Activated T-helper 1 cell treated with Interleukin-2 at 50 U/mL for 16 hours (primary cell): ENCODE measurements around the gene PRKAG2.

Experiments used
- DNase-seq: peaks from one replicate; pipeline ENCODE4 v3.0.0-alpha.2; 2020; ENCODE audit warnings: low read depth

PRKAG2 gene

GRCh38 chr7:151866028-151866427 lies 10.9 kb downstream of the PRKAG2 start:
- DNase-seq = no peak

GRCh38 chr7:151865070-151865670 lies 11.7 kb downstream of the PRKAG2 start:
- DNase-seq = no peak

GRCh38 chr7:151864561-151864960 lies 12.4 kb downstream of the PRKAG2 start:
- DNase-seq = no peak

- no peak for DNase-seq
Observed at GRCh38 chr7:151864081-151864480, 12.8 kb downstream of the PRKAG2 start.

- DNase-seq = no peak
Observed at GRCh38 chr7:151863386-151864079, 13.4 kb downstream of the PRKAG2 start.

DNA sequence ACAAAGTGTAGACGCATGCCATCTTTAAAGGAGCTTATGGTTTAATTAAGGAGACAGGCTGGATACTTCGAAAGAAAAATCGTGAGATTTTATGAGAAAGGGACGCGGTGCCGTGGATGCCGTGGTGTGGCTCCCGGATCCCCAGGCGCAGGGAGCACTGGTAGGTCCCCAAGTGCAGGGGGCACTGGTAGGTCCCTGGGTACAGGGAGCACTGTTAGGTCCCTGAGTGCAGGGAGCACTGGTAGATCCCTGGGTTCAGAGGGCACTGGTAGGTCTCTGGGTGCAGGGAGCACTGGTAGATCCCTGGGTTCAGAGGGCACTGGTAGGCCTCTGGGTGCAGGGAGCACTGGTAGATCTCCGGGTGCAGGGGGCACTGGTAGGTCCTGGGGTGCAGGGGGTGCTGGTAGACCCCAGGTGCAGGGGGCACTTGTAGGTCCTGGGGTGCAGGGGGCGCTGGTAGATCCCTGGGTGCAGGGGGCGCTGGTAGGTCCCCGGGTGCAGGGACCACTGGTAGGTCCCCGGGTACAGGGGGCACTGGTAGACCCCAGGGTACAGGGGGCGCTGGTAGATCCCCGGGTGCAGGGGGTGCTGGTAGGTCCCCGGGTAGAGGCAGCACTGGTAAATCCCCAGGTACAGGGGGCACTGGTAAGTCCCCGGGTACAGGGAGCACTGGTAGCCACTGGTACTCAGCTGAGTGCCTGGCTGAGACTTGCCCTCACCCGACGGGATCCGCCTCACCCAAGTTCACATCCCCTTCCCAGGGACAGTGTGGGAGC lies 14.1 kb downstream of the PRKAG2 start:
- DNase-seq = no peak

- no peak for DNase-seq
Observed at GRCh38 chr7:151861881-151862280, 15.0 kb downstream of the PRKAG2 start.

DNA sequence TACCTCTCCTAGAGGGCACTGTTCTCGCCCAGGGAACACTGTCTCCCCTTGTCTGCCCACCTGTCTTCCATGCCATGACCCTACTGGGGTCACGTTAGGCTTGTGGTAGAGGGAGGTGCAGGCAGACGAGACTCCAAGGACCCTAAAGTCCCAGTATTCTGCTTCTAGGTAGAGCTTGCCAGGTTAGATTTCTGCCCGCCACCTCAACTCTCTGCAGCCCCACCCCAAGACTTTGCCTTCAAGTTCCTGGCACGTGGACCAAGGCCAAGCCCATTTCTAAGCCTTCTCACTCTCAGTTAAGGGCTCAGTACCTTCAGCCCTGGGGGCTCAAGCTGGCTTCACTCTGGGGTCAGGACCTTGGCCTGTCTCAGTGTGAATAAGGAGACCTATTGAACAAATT lies 16.1 kb downstream of the PRKAG2 start:
- DNase-seq = no peak

- no peak for DNase-seq
Observed at GRCh38 chr7:151859948-151860685, 16.8 kb downstream of the PRKAG2 start.

- no peak for DNase-seq
Observed at GRCh38 chr7:151859111-151859947, 17.6 kb downstream of the PRKAG2 start.

GRCh38 chr7:151858456-151858855 lies 18.5 kb downstream of the PRKAG2 start:
- DNase-seq = no peak

- no peak for DNase-seq
Observed at GRCh38 chr7:151857866-151858450, 19.0 kb downstream of the PRKAG2 start.

GRCh38 chr7:151857412-151857811 lies 19.5 kb downstream of the PRKAG2 start:
- no peak for DNase-seq

- DNase-seq = no peak
Observed at GRCh38 chr7:151856516-151856915, 20.4 kb downstream of the PRKAG2 start.

DNA sequence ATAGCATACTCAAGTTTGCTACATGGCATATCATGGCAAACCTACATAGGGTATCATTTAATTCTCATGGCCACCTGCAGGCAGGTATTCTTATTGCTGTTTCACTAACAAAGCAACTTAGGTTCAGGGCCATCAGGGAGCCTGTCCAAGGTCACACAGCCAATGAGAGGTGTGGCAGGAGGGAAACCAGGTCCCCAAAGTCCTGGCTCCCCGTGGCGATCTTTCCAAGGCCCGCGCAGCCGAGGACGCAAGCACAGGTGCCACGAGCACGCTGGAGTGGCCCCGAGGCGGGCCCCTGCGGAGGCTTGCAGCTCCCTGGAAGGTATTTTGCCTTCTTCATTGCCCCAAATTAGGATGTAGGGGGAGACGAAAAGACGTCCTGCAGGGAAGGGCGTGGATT lies 20.8 kb downstream of the PRKAG2 start:
- no peak for DNase-seq

DNA sequence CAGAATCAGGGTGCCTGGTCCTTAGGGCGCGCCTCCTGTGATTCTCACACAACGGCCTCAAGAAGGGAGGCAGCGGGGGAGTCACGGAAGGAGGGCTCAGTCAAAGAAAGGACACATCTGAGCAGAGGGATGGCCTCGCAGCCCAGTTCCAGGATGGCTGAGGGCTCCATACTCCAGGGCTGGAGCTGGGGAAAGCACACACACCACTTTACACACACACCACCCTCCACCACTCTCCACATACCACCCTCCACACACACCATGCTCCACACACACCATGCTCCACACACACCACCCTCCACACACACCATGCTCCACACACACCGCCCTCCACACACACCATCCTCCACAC lies 22.2 kb downstream of the PRKAG2 start:
- no peak for DNase-seq

GRCh38 chr7:151853896-151854719 lies 22.8 kb downstream of the PRKAG2 start:
- no peak for DNase-seq

- DNase-seq = no peak
Observed at GRCh38 chr7:151852486-151853396, 24.2 kb downstream of the PRKAG2 start.

- no peak for DNase-seq
Observed at GRCh38 chr7:151851782-151852181, 25.1 kb downstream of the PRKAG2 start.
